Anterior cingulate cortex (tissue), 58 donors: ENCODE measurements around the gene DENND4A.
"Not testable (repeated sequence)": the region's sequence is repeated elsewhere in the genome, so short reads cannot be mapped to it uniquely, and the experiment has no call there.

ENCODE experiments used
- DNase-seq, 58 donors: peaks; one replicate each; lab custom pipeline; 2025; lab: John Stamatoyannopoulos, UW

Gene DENND4A

DNA sequence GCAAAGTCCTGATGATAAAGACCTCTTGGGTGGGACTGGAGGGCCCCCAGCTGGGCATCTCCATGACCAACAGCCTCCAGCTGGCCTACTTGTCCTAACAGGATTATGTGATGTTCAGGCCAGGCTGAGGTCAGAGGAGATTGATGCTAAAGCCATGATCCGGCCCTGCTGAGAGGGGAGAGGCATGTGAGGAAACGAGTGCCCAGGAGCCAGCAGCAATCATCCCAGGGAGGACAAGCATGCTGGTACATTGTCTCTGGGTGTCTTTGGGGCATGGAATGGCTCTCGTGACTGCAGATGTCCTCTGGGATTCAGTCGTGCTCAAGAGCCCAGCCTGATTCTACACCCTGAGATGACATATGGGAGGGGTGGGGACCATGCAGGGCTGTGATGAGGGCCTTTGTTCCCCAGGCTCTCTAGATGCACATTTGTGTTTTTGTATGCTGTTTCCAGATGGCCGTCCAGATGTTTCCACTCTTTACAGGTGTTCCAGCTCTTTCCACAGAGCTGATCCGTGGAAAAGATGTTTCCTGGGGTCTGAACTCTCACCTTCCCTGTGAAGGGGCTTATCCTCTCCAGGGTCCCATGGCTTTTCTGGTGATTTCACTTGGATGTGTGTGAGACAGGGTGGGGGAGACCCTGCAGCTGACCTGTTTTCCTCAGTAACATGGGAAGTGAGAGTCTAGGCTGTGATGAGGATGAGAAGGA is 150.2 kb downstream of the DENND4A start:
- peak in 2 of 58 donors; percentile 4 to 10 for DNase-seq

DNA sequence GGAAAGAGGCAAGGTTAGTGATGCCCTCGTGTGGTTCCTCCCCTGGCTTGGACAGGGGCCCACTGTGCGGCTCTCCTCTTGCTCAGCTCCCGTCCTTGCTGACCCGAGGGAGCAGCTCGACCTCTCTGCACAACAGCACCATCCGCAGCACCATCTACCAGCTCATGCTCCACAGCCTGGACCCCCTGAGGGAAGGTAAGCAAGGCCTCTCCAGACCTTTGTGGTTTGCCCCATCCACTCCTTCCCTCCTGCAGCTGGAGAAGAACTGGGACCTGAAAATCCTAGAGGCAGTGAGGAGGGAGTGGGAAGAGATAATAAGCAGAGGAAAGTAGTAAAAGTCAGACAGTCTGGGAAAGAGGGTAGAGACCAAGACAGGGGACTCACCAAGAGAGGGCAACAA is 152.6 kb downstream of the DENND4A start:
- no peak for DNase-seq

DNA sequence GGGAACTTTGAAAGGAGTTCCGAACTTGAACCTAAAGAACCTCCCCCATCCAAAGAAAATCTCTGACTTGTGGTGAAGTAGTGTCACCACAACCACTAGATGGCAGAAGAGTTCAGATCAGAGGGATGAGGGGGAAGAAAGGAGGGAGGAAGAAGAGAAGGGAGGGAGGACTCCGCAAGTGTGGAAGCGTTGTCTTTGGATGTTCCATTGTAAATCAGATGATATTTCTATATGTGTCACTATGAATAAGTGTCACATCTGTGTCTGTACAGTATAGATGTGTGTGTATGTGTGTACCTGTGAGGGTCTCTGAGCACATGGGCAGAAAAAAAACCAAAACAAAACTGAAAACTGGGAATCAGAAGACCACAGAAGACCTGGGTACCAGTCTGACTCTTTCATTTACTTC is 153.4 kb downstream of the DENND4A start:
- peak in 14 of 58 donors; percentile 2 to 66 (median 22) for DNase-seq

DNA sequence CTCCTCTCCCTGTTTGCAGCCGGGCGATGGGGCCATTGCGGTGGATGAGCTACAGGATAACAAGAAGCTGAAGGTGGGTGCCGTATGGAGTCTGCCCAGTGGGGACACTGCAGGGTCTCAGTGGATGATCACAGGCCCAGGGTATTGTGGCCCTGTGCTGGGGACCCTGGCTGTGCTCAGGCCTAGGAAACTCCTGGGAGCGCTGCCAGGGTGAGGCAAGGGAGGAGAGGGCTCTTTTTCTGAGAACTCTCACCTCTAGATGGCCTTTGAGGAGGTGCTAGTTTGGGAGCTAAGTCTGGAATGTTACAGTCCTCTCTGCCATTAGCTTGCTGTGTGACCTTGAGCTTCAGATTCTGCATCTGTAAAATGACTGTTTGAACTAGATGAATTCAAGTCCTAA is 154.0 kb downstream of the DENND4A start:
- no peak for DNase-seq

DNA sequence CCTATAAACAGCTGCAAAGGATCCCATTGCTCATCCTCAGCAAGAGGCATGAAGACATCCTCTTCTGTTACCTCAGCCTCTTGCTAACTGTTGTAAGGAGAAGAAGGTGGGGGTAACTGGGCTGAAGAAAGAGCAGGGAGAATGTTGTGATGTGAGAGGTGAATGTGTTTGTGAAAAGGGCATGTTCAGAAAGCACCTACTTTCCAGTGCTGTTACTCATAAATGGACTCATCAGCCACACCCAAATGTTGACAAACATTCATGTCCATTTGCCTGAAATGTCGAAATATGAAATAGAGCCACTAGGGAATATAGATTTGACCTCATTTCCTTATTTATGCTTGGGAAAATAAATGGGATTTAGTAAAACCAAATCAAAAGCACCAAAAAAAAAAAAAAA is 157.7 kb downstream of the DENND4A start:
- no peak for DNase-seq

DNA sequence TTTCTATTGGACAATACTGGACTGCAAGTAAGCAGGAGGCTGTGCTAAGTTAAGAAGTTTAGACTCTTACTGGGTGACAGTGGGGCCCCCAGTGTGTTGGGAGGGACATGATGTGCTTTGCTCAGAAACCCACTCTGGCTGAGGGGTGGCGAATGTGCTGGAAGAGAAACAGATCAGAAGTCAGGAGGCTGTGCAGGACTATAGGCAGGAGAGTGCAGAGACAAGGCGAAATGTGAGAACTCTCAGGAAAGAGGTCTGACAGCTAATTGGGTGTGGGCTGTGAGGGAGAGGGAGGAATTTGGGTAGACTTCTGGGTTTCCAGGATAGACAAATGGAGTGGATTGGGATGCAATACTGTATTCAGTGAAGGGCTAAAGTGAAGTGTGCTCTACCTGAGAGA is 158.3 kb downstream of the DENND4A start:
- DNase-seq = no peak

DNA sequence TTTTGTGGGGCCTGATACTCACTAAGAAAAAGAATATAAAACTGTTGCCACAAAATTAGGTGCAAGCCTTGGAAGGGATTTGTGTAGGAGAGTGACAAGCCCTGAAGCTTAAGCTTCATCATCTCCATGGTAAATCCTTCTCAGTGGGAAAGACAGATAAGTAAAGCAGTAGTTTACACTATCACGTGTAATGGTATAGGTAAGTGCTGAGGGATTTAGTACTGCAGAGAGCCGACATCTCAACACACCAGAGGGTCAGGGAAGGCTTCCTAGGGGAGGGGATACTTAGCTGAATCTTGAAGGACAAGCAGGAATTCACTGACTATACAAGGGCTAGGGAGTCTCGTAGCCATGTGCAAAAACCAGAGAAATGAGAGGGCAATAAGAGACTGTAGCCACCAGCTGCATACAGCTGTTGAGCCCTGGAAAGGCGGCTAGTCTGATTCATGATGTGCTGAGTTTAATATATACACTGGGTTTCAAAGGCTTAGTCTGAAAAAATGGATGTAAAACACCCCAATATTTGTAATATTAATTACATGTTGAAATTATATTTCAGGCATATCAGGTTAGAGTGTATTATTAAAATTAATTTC is 159.2 kb downstream of the DENND4A start:
- DNase-seq = no peak

DNA sequence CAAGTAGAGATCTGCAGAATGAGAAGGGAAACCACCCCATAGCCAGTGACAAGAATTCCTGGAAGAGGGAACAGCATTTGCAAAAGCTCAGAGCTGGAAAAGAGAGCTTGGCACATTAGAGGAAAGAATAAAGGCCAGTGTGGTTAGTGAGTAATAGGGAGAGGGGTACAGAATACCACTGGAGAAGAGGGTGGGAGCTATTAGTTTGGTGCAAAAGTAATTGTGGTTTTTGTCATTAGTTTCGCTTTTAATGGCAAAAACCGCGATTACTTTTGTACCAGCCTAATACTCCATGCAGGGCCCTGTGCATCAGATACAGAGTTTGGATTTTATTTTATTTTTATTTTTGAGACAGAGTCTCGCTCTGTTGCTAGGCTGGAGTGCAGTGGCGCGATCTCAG is 160.6 kb downstream of the DENND4A start:
- no peak for DNase-seq

DNA sequence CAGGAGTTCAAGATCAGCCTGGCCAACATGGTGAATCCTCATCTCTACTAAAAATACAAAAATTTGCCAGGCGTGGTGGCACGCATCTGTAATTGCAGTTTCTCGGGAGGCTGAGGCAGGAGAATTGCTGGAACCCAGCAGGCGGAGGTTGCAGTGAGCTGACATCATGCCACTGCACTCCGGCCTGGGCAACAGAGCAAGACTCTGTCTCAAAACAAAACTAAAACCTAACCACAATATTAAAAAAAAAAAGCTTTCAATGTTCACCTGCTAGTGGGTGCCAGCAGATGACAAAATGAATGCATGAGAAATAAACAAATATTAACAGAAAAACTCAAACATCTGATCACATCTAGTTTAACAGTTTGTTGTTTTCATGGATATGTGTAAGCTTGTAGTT is 161.3 kb downstream of the DENND4A start:
- DNase-seq = no peak

DNA sequence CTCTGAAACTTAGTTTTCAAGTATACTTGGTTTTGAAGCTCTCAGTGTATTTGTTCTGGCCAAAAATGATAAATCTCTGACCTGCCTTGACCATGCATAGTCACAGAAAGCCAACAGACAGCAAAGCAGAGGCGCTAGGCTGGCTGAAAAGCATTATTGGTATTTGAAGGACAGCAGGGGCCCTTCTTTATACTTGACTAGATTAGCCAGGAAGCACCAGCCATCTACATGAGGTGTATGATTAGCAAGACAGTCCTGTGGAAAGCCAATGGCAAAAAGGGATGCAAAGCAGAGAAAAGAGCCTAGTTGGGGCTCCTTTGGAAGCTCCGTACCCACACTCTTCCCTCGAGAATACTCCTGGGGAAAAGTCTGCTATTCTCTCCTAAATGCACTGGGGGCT is 162.5 kb downstream of the DENND4A start:
- no peak for DNase-seq

DNA sequence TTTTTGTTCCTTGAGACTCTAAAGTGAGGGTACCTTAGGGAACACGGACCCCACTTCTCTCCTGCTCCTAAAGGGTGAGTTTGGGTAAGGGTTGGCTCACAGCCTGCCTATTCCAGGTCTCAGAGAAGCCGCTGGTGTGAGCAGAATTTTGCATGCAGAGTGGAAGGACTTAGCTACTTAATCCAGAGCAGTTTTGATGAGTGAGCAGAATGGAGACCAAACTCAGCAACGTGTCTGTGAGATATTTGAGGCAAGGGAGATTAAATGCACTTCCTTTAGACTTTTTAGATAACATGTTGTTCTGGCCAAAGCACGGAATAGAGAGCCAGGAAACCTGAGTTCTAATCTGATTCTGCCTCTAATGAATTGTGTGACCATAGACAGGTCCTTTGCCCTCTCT is 165.2 kb downstream of the DENND4A start:
- no peak for DNase-seq

DNA sequence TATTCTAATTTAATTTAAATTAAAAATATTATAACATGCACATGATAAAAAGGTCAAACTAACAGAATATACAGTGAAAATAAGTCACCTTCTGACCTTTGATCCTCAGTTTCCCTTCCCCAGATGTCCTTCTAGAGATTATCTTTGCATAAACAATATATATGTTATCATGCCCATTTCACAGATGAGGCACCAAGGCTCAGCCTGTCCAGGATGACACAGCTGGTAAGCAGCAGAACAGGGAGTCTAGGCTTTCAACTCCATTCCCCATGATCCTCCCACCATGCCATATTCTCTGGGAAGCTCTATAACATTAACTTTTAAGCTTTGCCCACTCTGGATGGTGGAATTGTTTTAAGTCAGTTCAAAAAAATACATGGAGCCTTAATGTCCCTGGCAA is 169.0 kb downstream of the DENND4A start:
- no peak for DNase-seq

DNA sequence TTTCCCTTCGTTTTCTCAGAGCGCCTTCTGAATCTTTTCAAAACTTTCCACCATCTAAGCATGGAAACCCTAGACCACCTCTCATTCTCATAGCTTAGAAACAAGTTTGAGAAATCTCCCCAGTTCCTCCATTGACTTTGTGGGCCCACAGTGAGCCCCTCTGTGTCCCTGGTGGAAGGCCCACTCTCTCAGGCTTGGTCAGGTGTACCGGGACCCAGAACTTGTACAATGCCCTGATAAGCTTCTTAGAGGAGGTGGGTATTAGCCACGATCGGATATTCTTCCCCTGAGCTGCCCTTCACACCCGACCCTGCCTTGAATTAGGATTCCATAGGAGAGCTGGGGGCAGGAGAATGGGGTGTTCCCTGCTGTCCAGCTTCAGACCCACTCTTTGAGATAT is 170.5 kb downstream of the DENND4A start, which contains the start of gene SLC24A1:
Gene SLC24A1 (plus strand): TSS at position 301 of the 400 bp plus-strand sequence. CDS start 2,143 bp downstream, outside the sequence.
- no peak for DNase-seq

DNA sequence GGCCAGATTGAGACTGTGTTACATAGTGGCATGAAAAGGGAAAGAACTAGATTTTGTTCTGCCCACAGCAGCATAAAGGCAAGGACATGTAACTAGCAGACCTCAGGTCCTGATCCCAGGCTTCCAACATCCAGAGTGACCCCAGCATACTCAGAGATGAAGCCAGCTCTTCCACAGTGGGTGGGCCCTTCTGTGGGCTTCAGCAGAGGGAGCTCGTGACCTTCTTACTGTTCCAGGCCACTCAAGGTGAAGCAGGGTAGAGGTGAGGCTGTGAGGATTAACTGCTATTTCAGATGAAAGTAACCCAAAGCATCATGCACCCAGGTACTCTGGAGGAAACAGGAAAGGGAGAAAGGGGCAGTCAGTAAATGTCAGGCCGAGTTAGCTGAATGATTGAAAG is 171.3 kb downstream of the DENND4A start:
- DNase-seq = no peak

DNA sequence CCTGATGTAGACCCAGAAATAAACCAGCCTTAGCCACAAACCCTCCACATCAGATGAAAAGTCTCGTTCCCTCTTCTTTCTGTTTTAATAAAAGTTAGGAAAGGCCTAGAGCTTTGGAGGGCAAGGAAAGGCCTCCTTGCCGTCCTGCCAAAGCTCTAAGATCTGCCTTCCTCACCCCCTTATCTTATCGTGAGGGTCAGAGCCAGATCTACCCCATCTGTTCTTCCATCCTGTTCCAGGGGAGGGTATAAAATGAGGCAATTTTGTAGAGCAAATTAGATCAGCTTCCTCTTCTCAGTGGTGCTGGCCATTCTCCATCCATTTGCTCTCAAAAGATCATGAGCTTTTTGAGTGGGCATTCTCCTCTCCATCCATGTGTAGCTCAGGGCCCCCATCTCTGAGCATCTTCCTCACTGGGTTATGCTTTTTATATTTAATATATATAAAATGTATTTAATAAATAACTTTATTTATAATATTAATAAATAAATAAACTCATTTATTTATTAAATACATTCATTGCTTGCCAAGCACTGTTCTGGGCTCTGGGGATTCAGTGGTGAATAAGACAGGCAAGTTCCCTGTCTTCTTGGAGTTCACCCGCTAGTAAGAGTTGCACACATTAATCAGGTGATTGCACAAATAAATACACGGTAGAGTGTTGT is 172.3 kb downstream of the DENND4A start:
- no peak for DNase-seq

DNA sequence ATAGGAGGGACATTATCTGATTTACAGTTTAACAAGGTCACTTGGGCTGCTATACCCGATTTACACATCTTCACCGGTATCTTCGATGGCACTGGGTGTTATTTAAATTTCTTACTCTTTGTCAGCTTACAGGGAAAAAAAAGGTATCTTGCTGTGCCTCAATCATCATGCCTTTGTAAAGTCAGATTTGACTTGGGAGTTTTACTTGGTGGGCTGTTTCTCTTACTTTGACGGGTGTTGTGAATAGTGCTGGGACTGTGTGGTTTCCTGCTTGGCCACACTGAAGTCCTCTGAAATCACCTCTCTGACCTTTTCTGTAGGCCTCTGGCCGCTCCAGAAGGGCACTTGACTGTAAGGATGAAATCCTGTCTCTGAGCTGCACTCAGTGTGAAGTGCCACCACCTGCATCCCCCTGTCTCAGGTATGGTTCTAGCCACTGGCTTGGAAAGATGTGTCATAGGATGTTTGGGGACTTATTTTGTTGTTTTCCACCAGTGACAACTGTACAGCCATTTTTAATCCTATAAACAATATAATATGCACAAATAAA is 173.5 kb downstream of the DENND4A start:
- no peak for DNase-seq

DNA sequence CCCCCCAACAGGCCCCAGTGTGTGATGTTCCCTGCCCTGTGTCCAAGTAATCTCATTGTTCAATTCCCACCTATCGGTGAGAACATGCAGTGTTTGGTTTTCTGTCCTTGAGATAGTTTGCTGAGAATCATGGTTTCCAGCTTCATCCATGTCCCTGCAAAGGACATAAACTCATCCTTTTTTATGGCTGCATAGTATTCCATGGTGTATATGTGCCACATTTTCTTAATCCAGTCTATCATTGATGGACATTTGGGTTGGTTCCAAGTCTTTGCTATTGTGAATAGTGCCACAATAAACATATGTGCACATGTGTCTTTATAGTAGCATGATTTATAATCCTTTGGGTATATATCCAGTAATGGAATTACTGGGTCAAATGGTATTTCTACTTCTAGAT is 176.2 kb downstream of the DENND4A start:
- not testable (repeated sequence) for DNase-seq

DNA sequence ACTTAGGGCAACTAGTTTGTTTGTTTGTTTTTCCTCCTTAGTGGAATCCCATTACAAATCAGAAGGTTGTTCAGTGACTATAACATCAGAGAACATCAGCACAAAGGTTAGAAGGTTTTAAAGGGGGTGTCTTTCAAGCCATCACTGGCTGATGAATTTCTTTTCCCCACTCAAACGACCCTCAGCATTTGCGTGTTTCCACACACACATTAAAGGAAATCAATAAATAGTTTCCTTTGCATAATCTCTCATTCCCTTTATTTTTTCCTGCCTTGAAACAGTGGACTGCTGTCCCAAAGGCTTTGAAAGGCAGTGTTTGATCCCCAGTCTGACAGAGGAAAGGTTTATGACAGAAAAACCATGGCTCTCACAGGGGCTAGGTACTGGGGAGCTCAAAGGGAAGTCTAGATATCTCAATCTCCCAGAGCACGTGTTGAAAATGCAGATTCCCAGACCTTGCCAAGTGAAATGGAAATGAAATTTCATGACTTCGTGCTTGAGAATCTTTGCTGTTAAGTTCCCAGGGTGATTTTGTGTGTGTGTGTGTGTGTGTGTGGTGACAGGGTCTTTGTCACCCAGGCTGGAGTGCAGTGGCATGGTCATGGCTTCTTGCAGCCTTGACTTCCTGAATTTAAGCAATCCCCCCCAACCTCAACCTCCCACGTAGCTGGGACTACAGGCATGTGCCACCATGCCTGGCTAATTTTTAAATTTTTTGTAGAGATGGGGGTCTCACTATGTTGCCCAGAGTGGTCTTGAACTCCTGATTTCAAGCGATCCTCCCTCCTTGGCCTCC is 178.9 kb downstream of the DENND4A start:
- DNase-seq = no peak

DNA sequence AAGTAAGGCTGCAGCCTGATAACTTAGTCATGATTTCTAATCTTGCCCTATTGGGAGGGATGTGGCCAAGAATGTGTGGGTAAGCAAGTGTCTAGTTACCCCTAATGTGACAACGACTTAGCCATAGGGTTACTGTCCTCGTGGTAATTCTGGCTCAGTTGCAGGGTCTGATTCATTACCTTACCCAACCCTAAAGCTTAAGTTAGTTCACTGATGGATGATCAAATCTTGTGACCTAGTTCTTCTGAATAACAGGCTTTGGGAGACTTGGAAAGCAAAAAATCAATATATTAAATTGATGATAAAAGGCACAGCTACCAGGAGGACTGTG is 179.5 kb downstream of the DENND4A start:
- no peak for DNase-seq

DNA sequence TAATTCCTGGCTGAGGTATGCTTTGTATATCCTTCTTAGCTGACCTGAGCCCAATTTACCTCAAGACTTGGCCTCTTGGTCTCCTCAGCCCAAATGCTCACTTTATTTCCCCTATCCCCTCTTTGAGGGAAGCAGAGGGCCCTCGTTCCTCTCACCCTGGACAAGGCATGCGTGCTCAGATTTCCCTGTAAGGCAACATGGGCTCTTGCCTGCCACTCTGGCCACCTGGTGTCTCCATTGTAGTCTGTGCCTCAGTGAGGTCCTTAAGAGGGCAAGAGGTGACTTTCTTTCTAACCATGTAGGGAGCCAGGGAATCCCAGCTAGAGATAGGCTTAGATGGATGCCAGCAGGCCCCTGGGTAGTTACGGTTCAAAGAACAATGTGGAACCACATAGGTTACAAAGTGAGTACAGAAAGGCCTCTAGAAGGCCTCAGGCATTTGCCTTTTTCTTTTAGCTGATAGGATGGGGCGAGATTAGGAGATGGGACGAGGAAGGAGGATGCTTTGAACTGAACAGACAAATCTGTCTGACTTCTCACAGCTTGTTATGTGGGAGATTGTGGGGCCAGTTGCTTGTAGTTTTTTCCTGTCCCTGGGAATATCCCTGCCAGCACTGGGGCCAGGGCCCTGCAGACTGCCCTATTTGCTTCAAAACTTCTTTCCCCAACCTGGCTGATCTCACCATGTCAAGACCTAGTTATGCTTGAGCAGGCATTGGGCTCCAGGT is 180.0 kb downstream of the DENND4A start:
- DNase-seq = peak in 2 of 58 donors; percentile 4 to 11
